Caco-2 (cell line): ENCODE data around the gene AXL. TPM values are rescaled to one million over a fixed set of nuclear protein-coding genes. Genes with fewer than 3 reads are reported as not detected.

ENCODE experiments used
- BruUV-seq: library from RNA; stranded (reverse); fragments of 400-500 nt; replicated peaks from 2 replicates; lab custom pipeline; 2021; lab: Mats Ljungman, UMichigan
- CTCF ChIA-PET: fragments of 300-600 bp; sonication (Branson Sonifier 250); formaldehyde crosslinking; loops from one replicate; lab custom pipeline; 2022; ENCODE audit warnings: antibody characterized with exemption; lab: Charles Lee
- POLR2A ChIA-PET: fragments of 300-600 bp; sonication (Branson Sonifier 250); formaldehyde crosslinking; loops from one replicate; lab custom pipeline; 2022; ENCODE audit warnings: antibody characterized with exemption; lab: Charles Lee
- DNase-seq, 2 experiments: peaks; one replicate each; pipeline versions ENCODE4 v3.0.0 to v3.0.0-alpha.2; 2020 to 2022
- H3K27me3 ChIP-seq: replicated peaks from 2 replicates; pipeline ENCODE4 v1.6.0; 2011; ENCODE audit warnings: low read length; ENCODE audit not compliant: control insufficient read depth, insufficient read depth
- H3K36me3 ChIP-seq: 2 replicates; pipeline ENCODE4 v1.5.1; 2011; ENCODE audit warnings: low read length; ENCODE audit not compliant: control insufficient read depth, insufficient read depth
- H3K4me1 ChIP-seq: fragments of 250-450 bp; sonication (Bioruptor Pico); 2 replicates; pipeline ENCODE4 v1.5.1; 2020; ENCODE audit warnings: mild to moderate bottlenecking
- H3K4me3 ChIP-seq: 2 replicates; pipeline ENCODE4 v1.5.1; 2011; ENCODE audit warnings: low read depth, mild to moderate bottlenecking, control low read depth, low read length
- H3K9me3 ChIP-seq: fragments of 250-450 bp; sonication (Bioruptor Pico); 2 replicates; pipeline ENCODE4 v1.5.1; 2020; ENCODE audit warnings: mild to moderate bottlenecking, moderate library complexity
- H3K27ac Mint-ChIP-seq: one replicate; pipeline ENCODE4 v1.8.0; 2022; ENCODE audit warnings: mixed read lengths; ENCODE audit not compliant: unreplicated experiment
- H3K27me3 Mint-ChIP-seq: one replicate; pipeline ENCODE4 v1.8.0; 2022; ENCODE audit warnings: mixed read lengths; ENCODE audit not compliant: insufficient read depth, unreplicated experiment
- H3K36me3 Mint-ChIP-seq: one replicate; pipeline ENCODE4 v1.8.0; 2022; ENCODE audit warnings: mild to moderate bottlenecking, mixed read lengths; ENCODE audit not compliant: insufficient read depth, unreplicated experiment
- H3K4me1 Mint-ChIP-seq: one replicate; pipeline ENCODE4 v1.8.0; 2022; ENCODE audit warnings: low read depth, mixed read lengths; ENCODE audit not compliant: unreplicated experiment
- H3K4me3 Mint-ChIP-seq: one replicate; pipeline ENCODE4 v1.8.0; 2022; ENCODE audit warnings: mild to moderate bottlenecking, moderate library complexity, mixed read lengths; ENCODE audit not compliant: unreplicated experiment
- H3K9me3 Mint-ChIP-seq: one replicate; pipeline ENCODE4 v1.8.0; 2022; ENCODE audit warnings: mixed read lengths; ENCODE audit not compliant: unreplicated experiment
- intact Hi-C: fragments of 100-400 bp; cut with micrococcal nuclease; formaldehyde crosslinking; loops from one replicate; pipeline ENCODE4 v1.10.0; 2022; ENCODE audit not compliant: unreplicated experiment
- total RNA-seq: library from RNA; stranded (reverse); gene quantifications from 2 replicates; pipeline ENCODE4 v1.2.3, GENCODE V29; 2022
- TF ChIP-seq, protein P1 (sequence below), 2 experiments: fragments of 200-600 bp in 1 of 2; IDR thresholded peaks; 1 replicate in 1 of 2; 2 replicates in 1 of 2; pipeline versions ENCODE4 v1.5.1 to v1.8.0; 2011 to 2022; ENCODE audit warnings: antibody characterized with exemption in 1 of 2, control low read depth in 1 of 2, inconsistent platforms in 1 of 2, low read depth in 1 of 2, low read length in 1 of 2, mild to moderate bottlenecking in 1 of 2, moderate library complexity in 1 of 2; ENCODE audit not compliant: insufficient read depth in 1 of 2, severe bottlenecking in 1 of 2, unreplicated experiment in 1 of 2

Gene AXL
- total RNA-seq, 1 experiment from 2014 or later = 1.2 TPM

DNA sequence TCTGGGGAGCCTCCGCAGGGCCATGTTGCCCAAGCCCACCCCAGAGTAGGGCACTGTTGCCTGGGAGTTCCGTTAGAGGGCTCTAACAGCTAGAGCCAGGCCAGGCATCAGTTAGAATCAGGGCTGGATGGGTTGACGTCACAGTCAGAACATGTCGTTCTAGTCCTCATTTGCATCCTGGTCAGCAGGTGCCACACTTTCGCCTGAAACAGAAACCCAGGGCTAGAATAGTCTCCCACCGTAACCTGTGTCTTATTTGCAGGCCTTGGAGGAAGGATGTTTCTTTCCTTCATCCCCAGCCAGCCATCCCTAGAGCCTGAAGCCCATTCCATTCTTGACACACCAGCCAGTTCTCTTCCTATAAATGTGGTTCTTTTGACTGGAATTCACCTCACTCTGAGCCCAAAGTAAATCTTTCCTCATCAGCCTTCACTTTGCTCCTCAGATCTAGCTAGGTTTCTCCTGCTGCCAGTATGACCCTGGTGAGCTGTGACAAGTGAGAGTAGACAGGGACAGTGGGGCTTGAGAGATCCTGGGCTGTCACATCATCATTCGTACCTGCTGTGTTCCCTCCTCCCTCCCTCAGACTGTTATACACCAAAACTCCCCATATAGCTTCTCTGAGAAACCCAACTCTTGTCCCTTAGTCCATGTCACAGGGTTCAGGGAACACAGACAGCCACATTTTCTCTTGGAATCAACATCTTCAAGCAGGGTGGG lies 78.8 kb downstream of the AXL start:
- TF ChIP-seq, protein P1, sequence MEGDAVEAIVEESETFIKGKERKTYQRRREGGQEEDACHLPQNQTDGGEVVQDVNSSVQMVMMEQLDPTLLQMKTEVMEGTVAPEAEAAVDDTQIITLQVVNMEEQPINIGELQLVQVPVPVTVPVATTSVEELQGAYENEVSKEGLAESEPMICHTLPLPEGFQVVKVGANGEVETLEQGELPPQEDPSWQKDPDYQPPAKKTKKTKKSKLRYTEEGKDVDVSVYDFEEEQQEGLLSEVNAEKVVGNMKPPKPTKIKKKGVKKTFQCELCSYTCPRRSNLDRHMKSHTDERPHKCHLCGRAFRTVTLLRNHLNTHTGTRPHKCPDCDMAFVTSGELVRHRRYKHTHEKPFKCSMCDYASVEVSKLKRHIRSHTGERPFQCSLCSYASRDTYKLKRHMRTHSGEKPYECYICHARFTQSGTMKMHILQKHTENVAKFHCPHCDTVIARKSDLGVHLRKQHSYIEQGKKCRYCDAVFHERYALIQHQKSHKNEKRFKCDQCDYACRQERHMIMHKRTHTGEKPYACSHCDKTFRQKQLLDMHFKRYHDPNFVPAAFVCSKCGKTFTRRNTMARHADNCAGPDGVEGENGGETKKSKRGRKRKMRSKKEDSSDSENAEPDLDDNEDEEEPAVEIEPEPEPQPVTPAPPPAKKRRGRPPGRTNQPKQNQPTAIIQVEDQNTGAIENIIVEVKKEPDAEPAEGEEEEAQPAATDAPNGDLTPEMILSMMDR (IDR thresholded peaks at IDR 0.05; ENCODE audit: insufficient read depth in 1 of 2, low read depth in 1 of 2, low read length in 1 of 2, severe bottlenecking in 1 of 2, unreplicated experiment in 1 of 2) = no peak
- H3K4me1 Mint-ChIP-seq = peaks cover 6% of the 10 kb centered on the region
- peaks cover 99% of the 10 kb centered on the region for H3K36me3 Mint-ChIP-seq
- Histone ChIP-seq H3K9me3 (no peaks in the 10 kb centered on the region), H3K27me3 (no peaks in the 10 kb centered on the region), H3K4me3 (no peak overlapping the region), H3K36me3 (peaks cover 16% of the 10 kb centered on the region), H3K4me1 (peaks cover 13% of the 10 kb centered on the region)
- CTCF ChIA-PET = interaction anchor here (0.6 kb wide), 1 partner anchor 230 kb away, joined by 3 read pairs; no protein-coding TSS in a partner anchor
- H3K27me3 Mint-ChIP-seq = no peaks in the 10 kb centered on the region
- H3K4me3 Mint-ChIP-seq = no peak overlapping the region
- peak overlapping the region; percentile 39 for H3K27ac Mint-ChIP-seq
- intact Hi-C loops = no loop called here
- POLR2A ChIA-PET = interaction anchor here (0.9 kb wide), 1 partner anchor 21 kb away, joined by 3 read pairs; no protein-coding TSS in a partner anchor
- DNase-seq = no peak
- H3K9me3 Mint-ChIP-seq = no peaks in the 10 kb centered on the region
- BruUV-seq = no TSS peak

DNA sequence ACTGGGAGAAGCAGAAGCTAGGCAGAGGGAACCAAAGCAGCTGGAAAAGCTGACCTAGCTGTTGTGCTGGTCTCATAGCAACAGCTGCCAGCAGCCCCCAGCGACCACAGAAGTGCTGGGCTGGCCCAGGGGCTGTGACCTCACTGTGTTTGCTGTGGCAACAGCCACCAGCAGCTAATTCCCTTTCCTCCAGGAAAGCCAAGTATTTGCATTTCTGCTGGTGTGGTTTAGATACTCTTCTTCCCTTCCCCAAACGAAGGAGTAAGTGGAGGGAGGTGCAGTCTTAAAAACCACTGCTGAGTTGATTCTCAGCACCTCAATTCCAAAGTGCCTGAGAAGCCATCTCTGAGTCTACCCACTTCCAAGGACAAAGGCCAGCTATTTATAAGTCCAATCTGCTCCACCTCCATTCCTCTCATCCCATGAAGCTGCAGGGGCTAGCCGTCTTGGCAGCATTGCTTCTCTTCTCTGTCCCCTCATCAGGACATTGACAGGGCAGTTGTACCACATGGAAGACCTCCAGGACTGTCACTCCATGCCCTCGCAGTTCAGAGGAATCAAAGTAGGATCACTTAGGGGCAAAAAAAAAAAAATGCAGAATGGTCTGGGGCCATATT lies 79.4 kb downstream of the AXL start:
- Histone ChIP-seq H3K27me3 (no peaks in the 10 kb centered on the region), H3K4me3 (no peak overlapping the region), H3K36me3 (peaks cover 16% of the 10 kb centered on the region), H3K9me3 (no peaks in the 10 kb centered on the region), H3K4me1 (peaks cover 13% of the 10 kb centered on the region)
- intact Hi-C loops = no loop called here
- no TSS peak for BruUV-seq
- Mint-ChIP-seq H3K4me3 (no peak overlapping the region), H3K27me3 (no peaks in the 10 kb centered on the region), H3K36me3 (peaks cover 99% of the 10 kb centered on the region), H3K4me1 (peaks cover 6% of the 10 kb centered on the region), H3K9me3 (no peaks in the 10 kb centered on the region), H3K27ac (peak overlapping the region; percentile 39)
- TF ChIP-seq, protein P1 (IDR thresholded peaks at IDR 0.05; ENCODE audit: insufficient read depth in 1 of 2, low read depth in 1 of 2, low read length in 1 of 2, severe bottlenecking in 1 of 2, unreplicated experiment in 1 of 2) = no peak
- POLR2A ChIA-PET = interaction anchor here (0.9 kb wide), 1 partner anchor 21 kb away, joined by 3 read pairs; no protein-coding TSS in a partner anchor
- no peak for DNase-seq
- CTCF ChIA-PET = interaction anchor here (0.6 kb wide), 2 partner anchors 34 to 230 kb away, joined by 3 read pairs; partner anchors contain the start of gene HNRNPUL1

DNA sequence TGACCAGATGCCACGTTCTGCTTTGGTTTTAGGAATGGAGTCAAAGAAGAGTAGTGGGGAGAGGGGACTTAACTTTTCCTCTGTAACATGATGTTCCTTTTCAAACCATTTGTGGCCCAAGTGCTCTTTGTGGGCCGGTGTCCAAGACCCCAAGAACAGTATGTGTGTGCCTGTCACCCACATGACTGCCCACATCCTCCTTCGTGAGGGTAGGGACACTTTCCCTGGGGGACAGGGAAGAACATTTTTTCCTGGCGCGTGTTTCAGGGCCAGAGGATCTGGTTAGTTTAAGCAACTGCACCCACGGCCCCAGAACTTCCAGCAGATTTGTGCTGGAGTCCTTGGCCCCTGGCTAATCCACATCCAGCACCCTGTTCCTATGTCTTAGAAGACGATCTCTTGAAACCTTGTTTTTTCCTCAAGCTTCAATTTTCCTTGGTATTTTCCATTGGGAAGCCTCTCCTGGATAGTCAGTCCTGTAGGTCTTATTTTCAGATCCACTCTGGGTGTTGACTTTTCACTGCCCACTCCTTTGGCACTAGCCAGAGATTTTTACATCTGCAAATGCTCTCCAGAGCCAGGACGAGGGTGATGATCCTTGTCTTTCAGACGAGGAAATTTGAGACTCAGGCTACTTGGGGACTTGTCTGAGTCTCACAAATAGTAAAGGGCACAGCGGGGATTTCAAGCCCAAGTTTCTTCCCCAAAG lies 80.2 kb downstream of the AXL start:
- Mint-ChIP-seq H3K27ac (no peak overlapping the region), H3K36me3 (peaks cover 99% of the 10 kb centered on the region), H3K27me3 (no peaks in the 10 kb centered on the region), H3K9me3 (no peaks in the 10 kb centered on the region), H3K4me3 (no peak overlapping the region), H3K4me1 (peaks cover 6% of the 10 kb centered on the region)
- H3K9me3 ChIP-seq = no peaks in the 10 kb centered on the region
- intact Hi-C loops = no loop called here
- ChIA-PET POLR2A (no interaction called here), CTCF (interaction anchor here (0.6 kb wide), 1 partner anchor 35 kb away, joined by 3 read pairs; the partner anchor contains the start of gene HNRNPUL1)
- peaks cover 14% of the 10 kb centered on the region for H3K36me3 ChIP-seq
- peaks cover 13% of the 10 kb centered on the region for H3K4me1 ChIP-seq
- no peaks in the 10 kb centered on the region for H3K27me3 ChIP-seq
- no peak for DNase-seq
- TF ChIP-seq, protein P1 (IDR thresholded peaks at IDR 0.05; ENCODE audit: insufficient read depth in 1 of 2, low read depth in 1 of 2, low read length in 1 of 2, severe bottlenecking in 1 of 2, unreplicated experiment in 1 of 2) = no peak
- H3K4me3 ChIP-seq = no peak overlapping the region
- BruUV-seq = no TSS peak
